ENCODE data around the gene C1orf210. TPM values are rescaled to one million over a fixed set of nuclear protein-coding genes. Genes with fewer than 3 reads are reported as not detected.

The C1orf210 gene
- total RNA-seq, 1 experiment from 2014 or later = not detected

DNA sequence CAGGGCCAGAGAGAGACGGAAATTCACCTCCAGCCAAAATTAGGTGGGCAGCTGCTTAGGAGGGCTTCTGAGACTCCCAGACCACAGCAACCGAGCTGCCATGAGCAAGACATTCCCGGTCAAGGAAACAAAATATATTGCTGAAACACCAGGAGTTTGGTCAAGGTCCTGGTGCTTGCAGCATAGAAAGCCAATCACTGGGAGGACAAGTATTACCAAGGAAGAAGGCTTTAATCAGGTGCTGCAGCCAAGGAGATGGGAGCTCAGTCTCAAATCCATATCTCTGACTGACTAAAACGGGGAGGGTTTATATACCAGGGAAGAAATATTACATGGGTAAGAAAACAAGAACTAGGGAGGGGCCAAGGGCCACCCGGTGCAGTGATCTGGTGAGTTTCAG is 34.4 kb downstream of the C1orf210 start:
- DNase-seq (ENCODE audit: low read depth) = no peak

DNA sequence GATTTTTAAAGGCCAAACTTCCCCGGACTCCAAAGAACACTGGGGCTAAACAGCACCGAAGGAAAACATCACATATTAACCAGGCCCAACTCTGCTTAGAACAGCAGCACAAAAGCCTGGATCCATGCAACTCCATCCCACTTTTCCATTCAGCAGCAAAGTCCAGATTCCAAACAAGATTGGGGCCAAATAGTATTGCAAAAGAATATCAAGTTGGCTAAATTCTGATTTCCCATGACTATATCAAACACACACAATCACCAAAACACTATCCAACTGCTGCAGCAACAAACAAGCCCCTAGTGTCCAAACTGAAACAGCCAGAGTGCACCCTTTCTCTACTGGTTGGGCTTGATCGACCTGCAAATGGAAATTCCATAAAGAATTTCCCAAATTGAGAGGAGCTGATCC is 35.0 kb downstream of the C1orf210 start:
- no peak for DNase-seq (ENCODE audit: low read depth)

DNA sequence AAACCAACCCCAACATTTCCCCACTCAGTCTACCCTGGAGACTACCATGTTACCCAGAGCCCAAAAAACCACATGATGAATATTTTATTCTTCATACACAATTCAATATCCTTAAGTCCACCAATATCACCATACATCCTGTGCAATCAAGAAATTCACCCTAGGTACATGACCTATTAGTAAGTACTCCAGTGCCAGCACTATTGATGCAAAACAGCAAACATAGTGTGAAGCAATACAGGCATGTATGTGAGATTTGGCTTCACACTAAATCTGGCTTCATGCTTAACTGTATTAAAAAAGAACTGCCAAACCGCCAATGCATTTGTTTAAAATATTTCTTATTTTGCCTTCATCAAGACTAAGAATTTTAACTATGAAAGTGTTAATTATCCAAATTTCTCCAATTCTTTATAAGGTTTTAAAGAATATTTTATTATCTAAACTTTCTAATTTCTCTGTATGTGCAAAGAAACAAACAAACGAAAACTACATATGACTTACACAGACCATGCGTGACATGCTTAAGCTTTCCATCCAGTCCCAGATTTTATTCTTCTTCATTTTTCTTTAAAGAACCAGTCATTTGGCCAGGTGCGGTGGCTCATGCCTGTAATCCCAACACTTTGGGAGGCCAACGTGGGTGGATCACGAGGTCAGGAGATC is 38.0 kb downstream of the C1orf210 start:
- no peak for DNase-seq (ENCODE audit: low read depth)

DNA sequence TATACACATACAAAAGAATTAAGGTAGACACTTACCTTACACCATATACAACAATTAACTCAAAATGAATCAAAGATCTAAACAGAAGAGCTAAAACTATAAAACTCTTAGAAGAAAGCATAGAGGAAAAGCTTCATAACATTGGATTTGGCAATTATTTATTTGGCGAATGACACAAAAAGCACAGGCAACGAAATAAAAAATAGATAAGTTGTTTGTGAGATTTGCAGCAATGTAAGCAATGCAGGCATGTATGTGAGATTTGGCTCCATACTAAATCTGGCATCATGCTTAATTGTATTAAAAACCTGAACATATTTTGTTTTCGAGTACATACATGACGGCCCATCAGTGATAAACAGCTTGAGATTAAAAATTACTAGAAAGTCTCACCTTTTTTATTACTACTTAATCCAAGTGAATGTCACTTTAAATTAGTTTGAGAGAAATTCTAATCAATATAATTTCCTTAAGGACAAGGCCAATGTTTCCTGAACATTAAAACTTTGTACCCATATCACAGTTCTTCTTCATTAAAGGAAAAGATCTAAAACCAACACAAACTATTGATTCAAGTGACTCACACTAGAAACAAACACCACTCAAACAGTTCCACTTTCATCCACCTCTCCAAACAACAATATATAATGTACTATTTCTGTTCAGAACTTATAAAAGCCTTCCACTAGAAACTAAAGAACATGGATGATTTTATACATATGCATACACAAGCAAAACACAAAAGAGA is 38.7 kb downstream of the C1orf210 start:
- DNase-seq (ENCODE audit: low read depth) = no peak

DNA sequence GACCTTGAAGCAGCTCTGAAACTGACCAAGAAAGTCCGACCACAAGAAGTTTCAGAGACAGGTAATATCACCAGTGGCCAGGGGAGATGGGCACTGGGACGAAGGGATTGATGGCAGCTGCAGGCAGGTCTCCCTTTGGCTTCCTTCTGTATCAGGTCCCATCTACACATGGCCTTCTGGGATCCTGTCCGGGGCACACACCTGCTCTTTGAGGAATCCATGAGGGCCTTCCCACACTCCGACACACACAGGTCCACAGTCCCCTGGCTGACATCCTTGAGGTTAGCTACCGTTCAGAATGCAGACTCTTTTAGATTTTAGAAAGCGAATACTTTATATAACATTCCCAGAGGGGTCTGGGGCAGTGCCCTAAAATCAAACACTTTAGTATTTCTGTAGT is 42.1 kb downstream of the C1orf210 start:
- no peak for DNase-seq (ENCODE audit: low read depth)

DNA sequence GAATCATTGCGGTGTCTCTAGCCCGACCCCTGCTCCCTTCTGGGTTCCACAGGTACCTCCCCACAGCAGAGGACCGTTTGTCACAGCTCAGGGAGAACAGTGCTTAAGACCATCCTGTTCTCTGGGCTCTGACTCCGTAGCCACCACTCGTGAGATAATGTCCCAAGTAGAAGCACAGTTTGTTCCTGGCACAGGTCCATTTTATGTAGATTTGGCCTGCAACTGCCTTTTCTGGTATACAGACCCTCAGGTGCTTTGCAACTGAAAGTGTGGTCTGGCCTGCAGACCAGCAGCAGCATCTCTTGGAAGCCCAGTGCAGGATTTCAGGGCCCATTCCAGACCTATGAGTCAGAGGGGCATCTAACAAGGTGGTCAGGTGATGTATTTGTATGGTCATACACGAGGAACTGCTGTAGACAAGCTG is 44.0 kb downstream of the C1orf210 start:
- peak; percentile 23 for DNase-seq (ENCODE audit: low read depth)

DNA sequence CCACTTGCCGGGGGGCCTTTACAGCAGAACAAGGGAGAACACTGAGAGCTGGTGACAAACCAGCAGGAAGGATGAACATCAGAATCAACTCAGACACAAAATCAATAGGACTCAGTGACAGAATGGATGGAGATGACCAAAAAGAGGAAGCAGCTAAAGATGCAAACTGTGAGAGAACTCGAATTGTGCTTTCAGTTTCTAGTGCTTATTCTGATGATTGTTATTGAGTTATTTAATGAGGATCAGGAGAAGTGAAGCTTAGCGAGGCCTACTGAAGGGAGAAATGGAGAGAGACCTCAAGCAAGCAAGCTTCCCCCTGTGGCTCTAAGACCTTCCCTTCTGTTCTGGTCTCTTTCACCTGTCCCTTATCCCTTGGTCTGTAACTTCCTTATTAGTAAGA is 45.9 kb downstream of the C1orf210 start:
- DNase-seq (ENCODE audit: low read depth) = no peak

DNA sequence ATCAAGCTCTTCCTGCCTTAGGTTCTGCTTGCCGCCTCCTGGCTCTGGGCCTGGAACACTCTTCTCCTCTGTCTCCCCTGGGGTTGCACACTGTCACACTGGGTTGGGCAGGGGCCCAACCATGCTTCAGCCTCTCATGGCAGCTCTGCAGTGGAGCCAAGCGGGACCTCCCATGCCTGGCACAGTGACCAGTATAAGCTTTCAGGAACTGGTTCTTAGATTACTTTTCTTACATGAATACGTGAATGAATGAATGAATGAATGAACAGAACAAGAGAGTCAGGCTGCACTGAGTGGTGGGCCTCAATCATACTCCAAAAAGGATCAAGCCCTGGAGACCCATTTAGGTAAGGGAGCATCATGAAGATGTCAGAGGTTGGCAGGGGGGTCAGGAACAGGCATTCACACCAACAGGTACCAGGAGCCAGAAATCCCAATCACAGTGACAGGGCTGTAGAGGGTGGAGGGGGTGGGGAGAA is 46.4 kb downstream of the C1orf210 start:
- no peak for DNase-seq (ENCODE audit: low read depth)

DNA sequence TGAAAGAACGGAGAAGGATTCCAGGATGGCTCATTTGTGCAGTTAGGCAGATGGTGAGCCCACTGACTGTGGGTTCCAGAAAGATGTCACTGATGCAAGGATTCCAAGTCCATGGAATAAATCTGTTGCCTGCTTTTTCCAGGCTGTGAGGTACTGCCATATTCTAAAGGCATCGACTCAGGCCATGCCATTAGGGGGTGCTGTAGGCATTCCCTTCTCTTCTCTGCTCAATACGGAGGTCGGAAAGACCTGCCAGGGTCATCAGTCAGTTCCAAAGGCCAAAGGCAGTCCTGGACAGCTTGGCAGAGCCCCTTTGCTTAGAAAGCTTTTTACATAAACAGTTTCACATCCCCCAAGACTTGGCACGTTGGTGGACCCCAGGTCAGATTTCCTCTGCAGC is 47.3 kb downstream of the C1orf210 start:
- DNase-seq (ENCODE audit: low read depth) = peak; percentile 61

DNA sequence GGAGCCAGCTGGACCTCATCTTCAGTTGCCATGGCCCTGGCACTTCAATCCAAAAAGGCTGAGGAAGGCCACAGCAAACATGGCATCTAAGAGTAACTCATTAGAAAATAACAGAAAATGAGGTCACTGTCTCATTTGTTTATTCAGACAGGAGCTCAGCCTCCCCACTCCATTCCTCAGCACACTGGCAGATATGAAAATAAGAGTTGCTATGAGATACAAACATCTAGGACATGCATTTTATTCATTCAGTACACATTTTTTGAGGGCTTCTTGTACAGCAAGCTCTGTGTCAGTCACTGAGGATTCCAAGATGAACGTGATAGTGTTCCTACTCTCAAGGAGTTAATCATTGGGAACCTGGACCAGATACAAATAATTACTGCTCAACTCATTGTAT is 48.3 kb downstream of the C1orf210 start:
- no peak for DNase-seq (ENCODE audit: low read depth)

DNA sequence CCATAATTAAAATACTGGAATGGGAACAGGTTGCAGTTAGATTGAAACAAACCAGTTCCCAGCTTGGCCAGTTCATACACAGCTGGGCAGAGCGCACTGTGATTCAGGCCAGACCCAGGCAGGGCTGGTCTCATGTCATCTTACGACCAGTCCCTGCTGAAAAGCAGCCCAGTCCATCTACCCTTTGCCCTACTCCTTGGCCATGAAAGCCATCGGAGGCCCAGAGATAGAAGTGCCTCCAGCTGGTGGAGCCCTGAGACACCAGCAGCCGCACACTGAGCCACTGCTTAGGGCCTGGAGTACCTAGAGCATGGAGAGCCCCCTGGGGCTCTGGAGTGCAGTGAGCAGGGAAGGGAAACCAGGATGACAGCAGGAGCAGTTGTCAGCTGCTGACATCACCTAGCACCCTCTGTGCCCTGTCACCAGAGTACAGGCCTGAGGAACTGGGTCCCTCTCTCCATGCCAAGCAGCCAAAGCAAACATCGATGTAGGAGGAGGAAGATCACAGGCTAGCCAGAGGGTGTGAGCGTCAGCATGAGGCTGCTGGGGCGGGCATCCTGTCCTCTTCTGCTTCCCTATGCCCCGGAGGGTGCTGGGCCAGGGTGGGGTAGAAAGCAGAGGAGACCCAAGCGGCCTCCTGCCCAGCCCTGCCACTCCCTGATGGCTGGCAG is 49.8 kb downstream of the C1orf210 start:
- DNase-seq (ENCODE audit: low read depth) = no peak

DNA sequence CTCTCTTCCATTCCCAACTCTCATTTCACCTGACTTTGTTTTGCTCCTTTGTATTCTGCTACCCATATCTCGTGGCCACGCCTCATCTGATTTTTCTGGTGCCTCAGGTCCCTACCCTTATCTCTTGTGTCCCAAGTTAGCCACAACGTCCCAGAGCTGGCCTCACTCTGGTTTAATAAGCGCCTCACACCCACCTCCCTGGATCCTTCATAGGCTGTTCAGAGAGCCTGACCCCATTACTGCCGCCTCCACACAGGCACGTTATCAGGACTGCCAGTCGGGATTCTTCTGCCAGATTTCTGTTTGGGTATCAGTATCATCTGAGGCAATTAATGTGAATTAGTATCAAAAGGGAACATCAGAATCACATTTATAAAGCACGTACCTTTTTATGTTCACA is 50.3 kb downstream of the C1orf210 start:
- DNase-seq (ENCODE audit: low read depth) = no peak

DNA sequence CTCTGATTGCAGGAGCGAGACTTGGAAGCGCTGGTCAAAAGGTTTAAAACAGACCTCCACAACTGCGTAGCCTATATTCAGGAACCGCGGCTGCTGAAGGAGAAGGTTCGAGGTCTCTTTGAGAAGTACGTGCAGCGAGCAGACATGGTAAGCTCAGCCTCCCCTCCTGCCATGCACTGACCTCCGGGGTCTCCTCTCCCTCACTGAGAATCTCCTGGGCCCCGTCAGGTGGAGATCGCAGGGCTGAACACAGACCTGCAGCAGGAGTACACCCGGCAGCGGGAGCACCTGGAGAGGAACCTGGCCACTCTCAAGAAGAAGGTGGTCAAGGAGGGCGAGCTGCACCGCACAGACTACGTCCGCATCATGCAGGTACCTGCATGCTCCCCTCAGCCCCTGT is 51.1 kb downstream of the C1orf210 start:
- DNase-seq (ENCODE audit: low read depth) = no peak

DNA sequence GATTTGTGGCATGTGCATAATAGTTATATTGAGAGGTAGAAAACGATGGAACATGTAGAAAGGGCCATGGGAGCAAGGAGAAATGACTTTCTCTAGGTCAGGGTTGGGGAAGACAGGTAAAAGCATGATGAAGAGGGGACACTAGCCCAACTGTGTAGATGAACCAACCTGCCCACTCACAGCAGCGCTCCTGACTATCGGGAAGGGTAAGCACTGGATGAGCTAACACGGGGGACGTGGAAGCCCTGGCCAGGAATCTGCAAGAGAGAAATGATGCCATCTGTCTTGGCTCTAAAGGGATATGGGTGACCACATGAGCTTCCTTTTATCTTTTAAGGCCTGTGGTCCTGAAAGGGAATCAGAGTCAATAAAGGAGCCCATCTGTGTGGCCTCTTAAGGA is 51.8 kb downstream of the C1orf210 start:
- no peak for DNase-seq (ENCODE audit: low read depth)

DNA sequence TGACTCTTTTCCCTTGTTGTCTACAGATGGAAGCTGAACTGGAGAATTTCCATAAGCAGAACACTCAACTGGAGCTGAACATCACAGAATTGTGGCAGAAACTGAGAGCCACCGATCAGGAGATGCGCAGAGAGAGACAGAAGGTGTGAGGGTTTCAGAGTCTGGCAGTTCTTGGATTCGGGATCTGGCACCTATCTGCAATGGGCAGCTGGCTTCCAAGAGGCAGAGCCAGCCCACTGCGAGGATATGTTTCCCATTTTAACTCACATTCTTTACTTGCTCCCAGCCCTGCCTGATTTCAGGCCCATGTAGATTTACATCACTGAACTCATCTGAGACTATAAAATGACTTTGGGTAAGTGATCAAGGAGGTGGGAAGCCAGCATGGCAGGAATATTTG is 52.9 kb downstream of the C1orf210 start:
- DNase-seq (ENCODE audit: low read depth) = no peak

DNA sequence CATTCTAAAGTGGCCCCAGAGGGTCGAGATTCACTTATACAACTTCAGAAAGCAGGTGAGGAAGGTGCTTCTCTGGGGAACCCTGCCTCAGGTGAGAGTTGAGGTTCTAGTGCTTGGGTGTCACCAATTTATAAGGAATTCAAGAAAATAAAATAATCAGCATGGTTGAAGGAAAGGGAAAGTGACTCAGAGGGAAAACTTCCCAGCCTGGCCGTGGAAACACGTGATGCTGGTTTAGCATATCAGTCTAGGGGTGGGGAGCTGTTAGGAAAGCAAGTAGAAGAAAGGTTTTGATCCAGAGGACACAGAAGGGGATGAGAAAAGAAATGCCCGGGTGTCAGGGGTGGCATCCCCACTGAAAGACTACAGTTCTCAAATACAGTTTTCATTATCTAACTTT is 53.3 kb downstream of the C1orf210 start:
- DNase-seq (ENCODE audit: low read depth) = peak; percentile 44

Other genes starting within 250 kb of the C1orf210 start
- 111 and 122 TPM in 2 replicates for gene EBNA1BP2, start 113.3 kb downstream of the C1orf210 start, total RNA-seq (2014; rRNA removed)
- gene CFAP57, start 113.3 kb downstream of the C1orf210 start, total RNA-seq (2014; rRNA removed) = not detected in 2 replicates
- not detected in 2 replicates for gene TMEM125, start 15.6 kb downstream of the C1orf210 start, total RNA-seq (2014; rRNA removed)
- gene TIE1, start 15.4 kb upstream of the C1orf210 start, total RNA-seq (2014; rRNA removed) = 0.11 and 0.58 TPM in 2 replicates
- not detected in 2 replicates for gene MPL, start 52.2 kb upstream of the C1orf210 start, total RNA-seq (2014; rRNA removed)
- gene CDC20, start 73.4 kb upstream of the C1orf210 start, total RNA-seq (2014; rRNA removed) = 203 and 206 TPM in 2 replicates
- gene ELOVL1, start 82.4 kb upstream of the C1orf210 start, total RNA-seq (2014; rRNA removed) = 84.8 and 88.4 TPM in 2 replicates
- gene MED8, start 104.2 kb upstream of the C1orf210 start, total RNA-seq (2014; rRNA removed) = 31.5 and 31.7 TPM in 2 replicates
- 12.0 and 14.4 TPM in 2 replicates for gene SZT2, start 104.3 kb upstream of the C1orf210 start, total RNA-seq (2014; rRNA removed)
- 32.8 and 32.9 TPM in 2 replicates for gene HYI, start 168.3 kb upstream of the C1orf210 start, total RNA-seq (2014; rRNA removed)
- 12.8 and 13.7 TPM in 2 replicates for gene PTPRF, start 245.3 kb upstream of the C1orf210 start, total RNA-seq (2014; rRNA removed)